ENCODE measurements around the gene C9orf153. TPM values are rescaled to one million over a fixed set of nuclear protein-coding genes. Genes with fewer than 3 reads are reported as not detected.

Gene C9orf153
- total RNA-seq, 5 donors from 2014 or later (not counting 1 experiment from before 2014, with no cell fraction given), result 0.38 to 0.90 (median 0.55) TPM; not detected in 1

GRCh38 chr9:86181379-86182315 is 77.8 kb downstream of the C9orf153 start:
- no peak overlapping the region for H3K4me3 Mint-ChIP-seq
- no peaks in the 10 kb centered on the region for H3K36me3 Mint-ChIP-seq
- DNase-seq (no peak), ATAC-seq (replicated peaks in 1 of 4) (no peak)
- H3K27ac Mint-ChIP-seq, result no peak overlapping the region
- no peaks in the 10 kb centered on the region for H3K9me3 Mint-ChIP-seq
- WGBS (ENCODE audit: insufficient coverage), result no CpG with 5 or more reads among the region's 3 CpGs
- no peaks in the 10 kb centered on the region for H3K9me3 ChIP-seq
- no peak overlapping the region for H3K27ac ChIP-seq (ENCODE audit: low read length)
- POLR2A ChIA-PET, result no interaction called here
- no peaks in the 10 kb centered on the region for H3K4me1 ChIP-seq (ENCODE audit: control insufficient read depth in 1 of 2, extremely low read depth in 1 of 2, insufficient read depth in 2 of 2, low read length in 2 of 2)
- no peaks in the 10 kb centered on the region for H3K36me3 ChIP-seq (ENCODE audit: control insufficient read depth in 2 of 2, extremely low read depth in 1 of 2, insufficient read depth in 1 of 2, low read length in 1 of 2)
- H3K4me3 ChIP-seq (ENCODE audit: control insufficient read depth in 1 of 2, extremely low read depth in 1 of 2, low read length in 1 of 2), result no peak overlapping the region
- peaks cover 3 to 6% of the 10 kb centered on the region in 2 experiments for H3K27me3 ChIP-seq (replicated peaks in 1 of 2; ENCODE audit: control insufficient read depth in 2 of 2, extremely low read depth in 1 of 2, insufficient read depth in 2 of 2, low read length in 1 of 2)
- CTCF ChIA-PET, result no interaction called here
- H3K27me3 Mint-ChIP-seq, result peaks cover 4 to 15% of the 10 kb centered on the region in 2 donors
- H3K4me1 Mint-ChIP-seq, result no peaks in the 10 kb centered on the region

GRCh38 chr9:86178503-86178902 is 81.0 kb downstream of the C9orf153 start:
- Mint-ChIP-seq H3K4me1 (no peaks in the 10 kb centered on the region), H3K27ac (no peak overlapping the region), H3K36me3 (no peaks in the 10 kb centered on the region), H3K27me3 (peaks cover 4 to 18% of the 10 kb centered on the region in 2 donors), H3K4me3 (no peak overlapping the region), H3K9me3 (no peaks in the 10 kb centered on the region)
- no peaks in the 10 kb centered on the region for H3K36me3 ChIP-seq (ENCODE audit: control insufficient read depth in 2 of 2, extremely low read depth in 1 of 2, insufficient read depth in 1 of 2, low read length in 1 of 2)
- peaks cover 0 to 6% of the 10 kb centered on the region in 2 experiments for H3K27me3 ChIP-seq (replicated peaks in 1 of 2; ENCODE audit: control insufficient read depth in 2 of 2, extremely low read depth in 1 of 2, insufficient read depth in 2 of 2, low read length in 1 of 2)
- H3K4me1 ChIP-seq (ENCODE audit: control insufficient read depth in 1 of 2, extremely low read depth in 1 of 2, insufficient read depth in 2 of 2, low read length in 2 of 2), result no peaks in the 10 kb centered on the region
- ChIA-PET CTCF (no interaction called here), POLR2A (no interaction called here)
- DNase-seq (no peak), ATAC-seq (replicated peaks in 1 of 4) (no peak)
- WGBS (ENCODE audit: insufficient coverage), result 88% methylated on average over 4 of the region's 5 CpGs
- H3K27ac ChIP-seq (ENCODE audit: low read length), result no peak overlapping the region
- no peaks in the 10 kb centered on the region for H3K9me3 ChIP-seq
- H3K4me3 ChIP-seq (ENCODE audit: control insufficient read depth in 1 of 2, extremely low read depth in 1 of 2, low read length in 1 of 2), result no peak overlapping the region

GRCh38 chr9:86177995-86178394 is 81.5 kb downstream of the C9orf153 start:
- ATAC-seq (replicated peaks in 1 of 4) (no peak), DNase-seq (no peak)
- Histone ChIP-seq H3K9me3 (no peaks in the 10 kb centered on the region), H3K27ac (ENCODE audit: low read length) (no peak overlapping the region), H3K27me3 (replicated peaks in 1 of 2; ENCODE audit: control insufficient read depth in 2 of 2, extremely low read depth in 1 of 2, insufficient read depth in 2 of 2, low read length in 1 of 2) (peaks cover 0 to 6% of the 10 kb centered on the region in 2 experiments), H3K4me1 (ENCODE audit: control insufficient read depth in 1 of 2, extremely low read depth in 1 of 2, insufficient read depth in 2 of 2, low read length in 2 of 2) (no peaks in the 10 kb centered on the region), H3K4me3 (ENCODE audit: control insufficient read depth in 1 of 2, extremely low read depth in 1 of 2, low read length in 1 of 2) (no peak overlapping the region), H3K36me3 (ENCODE audit: control insufficient read depth in 2 of 2, extremely low read depth in 1 of 2, insufficient read depth in 1 of 2, low read length in 1 of 2) (no peaks in the 10 kb centered on the region)
- POLR2A ChIA-PET, result no interaction called here
- H3K36me3 Mint-ChIP-seq, result no peaks in the 10 kb centered on the region
- H3K27ac Mint-ChIP-seq, result no peak overlapping the region
- WGBS (ENCODE audit: insufficient coverage), result no CpG with 5 or more reads among the region's 1 CpG
- no peak overlapping the region for H3K4me3 Mint-ChIP-seq
- H3K4me1 Mint-ChIP-seq, result no peaks in the 10 kb centered on the region
- H3K9me3 Mint-ChIP-seq, result no peaks in the 10 kb centered on the region
- CTCF ChIA-PET, result no interaction called here
- H3K27me3 Mint-ChIP-seq, result peaks cover 6 to 18% of the 10 kb centered on the region in 2 donors

GRCh38 chr9:86176468-86176867 is 83.0 kb downstream of the C9orf153 start:
- Histone ChIP-seq H3K36me3 (ENCODE audit: control insufficient read depth in 2 of 2, extremely low read depth in 1 of 2, insufficient read depth in 1 of 2, low read length in 1 of 2) (no peaks in the 10 kb centered on the region), H3K9me3 (no peaks in the 10 kb centered on the region), H3K4me1 (ENCODE audit: control insufficient read depth in 1 of 2, extremely low read depth in 1 of 2, insufficient read depth in 2 of 2, low read length in 2 of 2) (no peaks in the 10 kb centered on the region), H3K27ac (ENCODE audit: low read length) (no peak overlapping the region), H3K4me3 (ENCODE audit: control insufficient read depth in 1 of 2, extremely low read depth in 1 of 2, low read length in 1 of 2) (no peak overlapping the region), H3K27me3 (replicated peaks in 1 of 2; ENCODE audit: control insufficient read depth in 2 of 2, extremely low read depth in 1 of 2, insufficient read depth in 2 of 2, low read length in 1 of 2) (peaks cover 0 to 6% of the 10 kb centered on the region in 2 experiments)
- H3K4me1 Mint-ChIP-seq, result no peaks in the 10 kb centered on the region
- ATAC-seq (replicated peaks in 1 of 4) (no peak), DNase-seq (no peak)
- ChIA-PET CTCF (no interaction called here), POLR2A (no interaction called here)
- peaks cover 6 to 18% of the 10 kb centered on the region in 2 donors for H3K27me3 Mint-ChIP-seq
- H3K4me3 Mint-ChIP-seq, result no peak overlapping the region
- 62% methylated on average over 2 of the region's 5 CpGs for WGBS (ENCODE audit: insufficient coverage)
- H3K9me3 Mint-ChIP-seq, result no peaks in the 10 kb centered on the region
- H3K36me3 Mint-ChIP-seq, result no peaks in the 10 kb centered on the region
- no peak overlapping the region for H3K27ac Mint-ChIP-seq

- no peaks in the 10 kb centered on the region for H3K9me3 Mint-ChIP-seq
- no peak for DNase-seq
- ChIA-PET CTCF (no interaction called here), POLR2A (no interaction called here)
- no peaks in the 10 kb centered on the region for H3K4me1 Mint-ChIP-seq
- WGBS (ENCODE audit: insufficient coverage), result no CpG with 5 or more reads among the region's 5 CpGs
- no peak overlapping the region for H3K27ac ChIP-seq (ENCODE audit: low read length)
- no peaks in the 10 kb centered on the region for H3K36me3 ChIP-seq (ENCODE audit: control insufficient read depth in 2 of 2, extremely low read depth in 1 of 2, insufficient read depth in 1 of 2, low read length in 1 of 2)
- H3K27me3 ChIP-seq (replicated peaks in 1 of 2; ENCODE audit: control insufficient read depth in 2 of 2, extremely low read depth in 1 of 2, insufficient read depth in 2 of 2, low read length in 1 of 2), result peaks cover 0 to 6% of the 10 kb centered on the region in 2 experiments
- H3K27me3 Mint-ChIP-seq, result peaks cover 6 to 18% of the 10 kb centered on the region in 2 donors
- H3K9me3 ChIP-seq, result no peaks in the 10 kb centered on the region
- H3K4me3 ChIP-seq (ENCODE audit: control insufficient read depth in 1 of 2, extremely low read depth in 1 of 2, low read length in 1 of 2), result no peak overlapping the region
- H3K4me3 Mint-ChIP-seq, result no peak overlapping the region
- no peaks in the 10 kb centered on the region for H3K4me1 ChIP-seq (ENCODE audit: control insufficient read depth in 1 of 2, extremely low read depth in 1 of 2, insufficient read depth in 2 of 2, low read length in 2 of 2)
- H3K36me3 Mint-ChIP-seq, result no peaks in the 10 kb centered on the region
- no peak overlapping the region for H3K27ac Mint-ChIP-seq
- no peak for ATAC-seq (replicated peaks in 1 of 4)
These were observed 83.6 kb downstream of the C9orf153 start for GRCh38 chr9:86175743-86176456.

- ChIA-PET POLR2A (no interaction called here), CTCF (no interaction called here)
- no peaks in the 10 kb centered on the region for H3K36me3 Mint-ChIP-seq
- Histone ChIP-seq H3K27me3 (replicated peaks in 1 of 2; ENCODE audit: control insufficient read depth in 2 of 2, extremely low read depth in 1 of 2, insufficient read depth in 2 of 2, low read length in 1 of 2) (peaks cover 0 to 6% of the 10 kb centered on the region in 2 experiments), H3K36me3 (ENCODE audit: control insufficient read depth in 2 of 2, extremely low read depth in 1 of 2, insufficient read depth in 1 of 2, low read length in 1 of 2) (no peaks in the 10 kb centered on the region), H3K4me3 (ENCODE audit: control insufficient read depth in 1 of 2, extremely low read depth in 1 of 2, low read length in 1 of 2) (no peak overlapping the region), H3K9me3 (no peaks in the 10 kb centered on the region), H3K27ac (ENCODE audit: low read length) (no peak overlapping the region), H3K4me1 (ENCODE audit: control insufficient read depth in 1 of 2, extremely low read depth in 1 of 2, insufficient read depth in 2 of 2, low read length in 2 of 2) (no peaks in the 10 kb centered on the region)
- no peak overlapping the region for H3K27ac Mint-ChIP-seq
- no peaks in the 10 kb centered on the region for H3K9me3 Mint-ChIP-seq
- ATAC-seq (replicated peaks in 1 of 4) (no peak), DNase-seq (no peak)
- H3K27me3 Mint-ChIP-seq, result peaks cover 6 to 16% of the 10 kb centered on the region in 2 donors
- H3K4me3 Mint-ChIP-seq, result no peak overlapping the region
- H3K4me1 Mint-ChIP-seq, result no peaks in the 10 kb centered on the region
- 86% methylated on average over 1 of the region's 5 CpGs for WGBS (ENCODE audit: insufficient coverage)
These were observed 84.2 kb downstream of the C9orf153 start for GRCh38 chr9:86175223-86175622.

All from T-cell (primary cell).